H1 (cell line): ENCODE data around the gene PCDHB15.
"Not testable (repeated sequence)": the region's sequence is repeated elsewhere in the genome, so short reads cannot be mapped to it uniquely, and the experiment has no call there.

Experiments
- BACH1 ChIP-seq: IDR thresholded peaks from 2 replicates; pipeline ENCODE4 v1.6.1; 2012; ENCODE audit warnings: low read length, improper control_type of control experiment
- EGR1 ChIP-seq: IDR thresholded peaks from 2 replicates; pipeline ENCODE4 v1.6.1; 2011; ENCODE audit warnings: low read depth, low read length, borderline replicate concordance
- EP300 ChIP-seq, 2 experiments: IDR thresholded peaks; 1 replicate in 1 of 2; 2 replicates in 1 of 2; pipeline ENCODE4 v1.6.1; 2011 to 2012; ENCODE audit warnings: low read depth in 2 of 2, low read length in 2 of 2, mild to moderate bottlenecking in 2 of 2, borderline replicate concordance in 1 of 2, inconsistent platforms in 1 of 2, moderate library complexity in 1 of 2
- JUN ChIP-seq: IDR thresholded peaks from 2 replicates; pipeline ENCODE4 v1.6.1; 2011; ENCODE audit warnings: low read depth, mild to moderate bottlenecking, improper control_type of control experiment, low read length
- KDM4A ChIP-seq: IDR thresholded peaks from one replicate; pipeline ENCODE4 v1.7.1; 2012; ENCODE audit warnings: low read depth, mild to moderate bottlenecking, moderate library complexity, low read length, inconsistent platforms; ENCODE audit not compliant: severe bottlenecking
- POLR2A ChIP-seq, 2 experiments: IDR thresholded peaks; 1 replicate in 1 of 2; 2 replicates in 1 of 2; pipeline ENCODE4 v1.6.1; 2011; ENCODE audit warnings: low read depth in 2 of 2, low read length in 2 of 2, mild to moderate bottlenecking in 2 of 2; ENCODE audit errors: control extremely low read depth in 1 of 2
- ZNF274 ChIP-seq: IDR thresholded peaks from 2 replicates; pipeline ENCODE4 v1.7.0; 2012; ENCODE audit warnings: low read length, borderline replicate concordance; ENCODE audit errors: extremely low read depth
- TF ChIP-seq, protein P1 (sequence below), 3 experiments: IDR thresholded peaks; 1 replicate in 2 of 3; 2 replicates in 1 of 3; pipeline versions ENCODE4 v1.5.1 to v1.6.1; 2011; ENCODE audit warnings: low read length in 3 of 3, mild to moderate bottlenecking in 3 of 3, inconsistent platforms in 2 of 3, low read depth in 1 of 3, moderate library complexity in 1 of 3; ENCODE audit not compliant: insufficient read depth in 1 of 3; ENCODE audit errors: control extremely low read depth in 1 of 3

DNA sequence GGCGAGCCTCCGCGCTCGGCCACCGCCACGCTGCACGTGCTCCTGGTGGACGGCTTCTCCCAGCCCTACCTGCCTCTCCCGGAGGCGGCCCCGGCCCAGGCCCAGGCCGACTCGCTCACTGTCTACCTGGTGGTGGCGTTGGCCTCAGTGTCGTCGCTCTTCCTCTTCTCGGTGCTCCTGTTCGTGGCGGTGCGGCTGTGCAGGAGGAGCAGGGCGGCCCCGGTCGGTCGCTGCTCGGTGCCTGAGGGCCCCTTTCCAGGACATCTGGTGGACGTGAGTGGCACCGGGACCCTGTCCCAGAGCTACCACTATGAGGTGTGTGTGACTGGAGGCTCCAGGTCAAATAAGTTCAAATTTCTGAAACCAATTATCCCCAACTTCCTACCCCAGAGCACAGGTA, 34.3 kb upstream of the PCDHB15 start:
- not testable (repeated sequence) for TF ChIP-seq ZNF274; EGR1; BACH1; EP300 (IDR thresholded peaks at IDR 0.05; ENCODE audit: borderline replicate concordance in 1 of 2, low read depth in 2 of 2, low read length in 2 of 2); POLR2A (IDR thresholded peaks at IDR 0.05; ENCODE audit: control extremely low read depth in 1 of 2, low read depth in 2 of 2, low read length in 2 of 2); KDM4A; JUN
- TF ChIP-seq, protein P1, sequence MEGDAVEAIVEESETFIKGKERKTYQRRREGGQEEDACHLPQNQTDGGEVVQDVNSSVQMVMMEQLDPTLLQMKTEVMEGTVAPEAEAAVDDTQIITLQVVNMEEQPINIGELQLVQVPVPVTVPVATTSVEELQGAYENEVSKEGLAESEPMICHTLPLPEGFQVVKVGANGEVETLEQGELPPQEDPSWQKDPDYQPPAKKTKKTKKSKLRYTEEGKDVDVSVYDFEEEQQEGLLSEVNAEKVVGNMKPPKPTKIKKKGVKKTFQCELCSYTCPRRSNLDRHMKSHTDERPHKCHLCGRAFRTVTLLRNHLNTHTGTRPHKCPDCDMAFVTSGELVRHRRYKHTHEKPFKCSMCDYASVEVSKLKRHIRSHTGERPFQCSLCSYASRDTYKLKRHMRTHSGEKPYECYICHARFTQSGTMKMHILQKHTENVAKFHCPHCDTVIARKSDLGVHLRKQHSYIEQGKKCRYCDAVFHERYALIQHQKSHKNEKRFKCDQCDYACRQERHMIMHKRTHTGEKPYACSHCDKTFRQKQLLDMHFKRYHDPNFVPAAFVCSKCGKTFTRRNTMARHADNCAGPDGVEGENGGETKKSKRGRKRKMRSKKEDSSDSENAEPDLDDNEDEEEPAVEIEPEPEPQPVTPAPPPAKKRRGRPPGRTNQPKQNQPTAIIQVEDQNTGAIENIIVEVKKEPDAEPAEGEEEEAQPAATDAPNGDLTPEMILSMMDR (IDR thresholded peaks at IDR 0.05; ENCODE audit: control extremely low read depth in 1 of 3, insufficient read depth in 1 of 3, low read depth in 1 of 3, low read length in 3 of 3), result not testable (repeated sequence)
